ENCODE results near the gene AREL1.

Gene AREL1

GRCh38 chr14:74653386-74654138 lies 59.3 kb downstream of the AREL1 start:
- DNase-seq (ENCODE audit: low spot score in 2 of 2): no peak
- Mint-ChIP-seq H3K27ac (ENCODE audit: low read depth) (no peak overlapping the region), H3K36me3 (ENCODE audit: insufficient read depth) (peaks cover 9% of the 10 kb centered on the region), H3K4me3 (no peak overlapping the region), H3K4me1 (peaks cover 17% of the 10 kb centered on the region), H3K9me3 (no peaks in the 10 kb centered on the region), H3K27me3 (no peaks in the 10 kb centered on the region)
- no peak for ATAC-seq (replicated peaks; ENCODE audit: extremely low read depth, poor library complexity, severe bottlenecking)

- H3K9me3 Mint-ChIP-seq: no peaks in the 10 kb centered on the region
- H3K4me3 Mint-ChIP-seq: no peak overlapping the region
- H3K4me1 Mint-ChIP-seq: peaks cover 17% of the 10 kb centered on the region
- peaks cover 9% of the 10 kb centered on the region for H3K36me3 Mint-ChIP-seq (ENCODE audit: insufficient read depth)
- H3K27me3 Mint-ChIP-seq: no peaks in the 10 kb centered on the region
- no peak overlapping the region for H3K27ac Mint-ChIP-seq (ENCODE audit: low read depth)
- ATAC-seq (replicated peaks; ENCODE audit: extremely low read depth, poor library complexity, severe bottlenecking) (no peak), DNase-seq (ENCODE audit: low spot score in 2 of 2) (no peak)
Measured at GRCh38 chr14:74652541-74652940, 60.3 kb downstream of the AREL1 start.

GRCh38 chr14:74650927-74651686 lies 61.8 kb downstream of the AREL1 start:
- DNase-seq (ENCODE audit: low spot score in 2 of 2) (no peak), ATAC-seq (replicated peaks; ENCODE audit: extremely low read depth, poor library complexity, severe bottlenecking) (no peak)
- no peaks in the 10 kb centered on the region for H3K9me3 Mint-ChIP-seq
- H3K4me1 Mint-ChIP-seq: peaks cover 17% of the 10 kb centered on the region
- H3K27me3 Mint-ChIP-seq: no peaks in the 10 kb centered on the region
- peaks cover 7% of the 10 kb centered on the region for H3K36me3 Mint-ChIP-seq (ENCODE audit: insufficient read depth)
- no peak overlapping the region for H3K27ac Mint-ChIP-seq (ENCODE audit: low read depth)
- H3K4me3 Mint-ChIP-seq: no peak overlapping the region

GRCh38 chr14:74649673-74650072 lies 63.2 kb downstream of the AREL1 start:
- no peaks in the 10 kb centered on the region for H3K9me3 Mint-ChIP-seq
- H3K27ac Mint-ChIP-seq (ENCODE audit: low read depth): peak overlapping the region; percentile 49
- H3K4me3 Mint-ChIP-seq: no peak overlapping the region
- peaks cover 7% of the 10 kb centered on the region for H3K36me3 Mint-ChIP-seq (ENCODE audit: insufficient read depth)
- no peaks in the 10 kb centered on the region for H3K27me3 Mint-ChIP-seq
- ATAC-seq (replicated peaks; ENCODE audit: extremely low read depth, poor library complexity, severe bottlenecking) (no peak), DNase-seq (ENCODE audit: low spot score in 2 of 2) (no peak)
- H3K4me1 Mint-ChIP-seq: peaks cover 17% of the 10 kb centered on the region

- Mint-ChIP-seq H3K4me1 (peaks cover 17% of the 10 kb centered on the region), H3K9me3 (no peaks in the 10 kb centered on the region), H3K27ac (ENCODE audit: low read depth) (peak overlapping the region; percentile 49), H3K27me3 (no peaks in the 10 kb centered on the region), H3K4me3 (no peak overlapping the region), H3K36me3 (ENCODE audit: insufficient read depth) (peaks cover 7% of the 10 kb centered on the region)
- DNase-seq (ENCODE audit: low spot score in 2 of 2) (no peak), ATAC-seq (replicated peaks; ENCODE audit: extremely low read depth, poor library complexity, severe bottlenecking) (no peak)
Measured at GRCh38 chr14:74649167-74649566, 63.7 kb downstream of the AREL1 start.

- Mint-ChIP-seq H3K27me3 (no peaks in the 10 kb centered on the region), H3K4me1 (peaks cover 17% of the 10 kb centered on the region), H3K4me3 (no peak overlapping the region), H3K9me3 (no peaks in the 10 kb centered on the region), H3K36me3 (ENCODE audit: insufficient read depth) (peaks cover 5% of the 10 kb centered on the region), H3K27ac (ENCODE audit: low read depth) (no peak overlapping the region)
- DNase-seq (ENCODE audit: low spot score in 2 of 2) (no peak), ATAC-seq (replicated peaks; ENCODE audit: extremely low read depth, poor library complexity, severe bottlenecking) (no peak)
Measured at GRCh38 chr14:74648601-74649000, 64.3 kb downstream of the AREL1 start.

GRCh38 chr14:74647678-74648461 lies 65.0 kb downstream of the AREL1 start:
- H3K27ac Mint-ChIP-seq (ENCODE audit: low read depth): no peak overlapping the region
- ATAC-seq (replicated peaks; ENCODE audit: extremely low read depth, poor library complexity, severe bottlenecking) (no peak), DNase-seq (ENCODE audit: low spot score in 2 of 2) (no peak)
- peaks cover 5% of the 10 kb centered on the region for H3K36me3 Mint-ChIP-seq (ENCODE audit: insufficient read depth)
- H3K9me3 Mint-ChIP-seq: no peaks in the 10 kb centered on the region
- peaks cover 17% of the 10 kb centered on the region for H3K4me1 Mint-ChIP-seq
- no peaks in the 10 kb centered on the region for H3K27me3 Mint-ChIP-seq
- no peak overlapping the region for H3K4me3 Mint-ChIP-seq

- ATAC-seq (replicated peaks; ENCODE audit: extremely low read depth, poor library complexity, severe bottlenecking) (no peak), DNase-seq (ENCODE audit: low spot score in 2 of 2) (no peak)
- Mint-ChIP-seq H3K27ac (ENCODE audit: low read depth) (no peak overlapping the region), H3K9me3 (no peaks in the 10 kb centered on the region), H3K4me1 (peaks cover 17% of the 10 kb centered on the region), H3K27me3 (no peaks in the 10 kb centered on the region), H3K4me3 (no peak overlapping the region), H3K36me3 (ENCODE audit: insufficient read depth) (peaks cover 5% of the 10 kb centered on the region)
Measured at GRCh38 chr14:74647061-74647677, 65.7 kb downstream of the AREL1 start.

- Mint-ChIP-seq H3K4me1 (peaks cover 6% of the 10 kb centered on the region), H3K9me3 (no peaks in the 10 kb centered on the region), H3K27me3 (no peaks in the 10 kb centered on the region), H3K27ac (ENCODE audit: low read depth) (peak overlapping the region; percentile 61), H3K36me3 (ENCODE audit: insufficient read depth) (peaks cover 5% of the 10 kb centered on the region), H3K4me3 (no peak overlapping the region)
- ATAC-seq (replicated peaks; ENCODE audit: extremely low read depth, poor library complexity, severe bottlenecking) (no peak), DNase-seq (ENCODE audit: low spot score in 2 of 2) (no peak)
Measured at GRCh38 chr14:74645756-74646470, 67.0 kb downstream of the AREL1 start.

GRCh38 chr14:74645244-74645643 lies 67.6 kb downstream of the AREL1 start:
- ATAC-seq (replicated peaks; ENCODE audit: extremely low read depth, poor library complexity, severe bottlenecking) (no peak), DNase-seq (ENCODE audit: low spot score in 2 of 2) (no peak)
- no peaks in the 10 kb centered on the region for H3K4me1 Mint-ChIP-seq
- no peak overlapping the region for H3K4me3 Mint-ChIP-seq
- no peaks in the 10 kb centered on the region for H3K27me3 Mint-ChIP-seq
- H3K27ac Mint-ChIP-seq (ENCODE audit: low read depth): no peak overlapping the region
- no peaks in the 10 kb centered on the region for H3K9me3 Mint-ChIP-seq
- H3K36me3 Mint-ChIP-seq (ENCODE audit: insufficient read depth): peaks cover 5% of the 10 kb centered on the region

GRCh38 chr14:74641601-74642391 lies 71.1 kb downstream of the AREL1 start:
- H3K27me3 Mint-ChIP-seq: no peaks in the 10 kb centered on the region
- no peaks in the 10 kb centered on the region for H3K9me3 Mint-ChIP-seq
- no peak overlapping the region for H3K27ac Mint-ChIP-seq (ENCODE audit: low read depth)
- H3K36me3 Mint-ChIP-seq (ENCODE audit: insufficient read depth): no peaks in the 10 kb centered on the region
- DNase-seq (ENCODE audit: low spot score in 2 of 2) (no peak), ATAC-seq (replicated peaks; ENCODE audit: extremely low read depth, poor library complexity, severe bottlenecking) (no peak)
- H3K4me1 Mint-ChIP-seq: peaks cover 6% of the 10 kb centered on the region
- H3K4me3 Mint-ChIP-seq: no peak overlapping the region

All from central memory CD8-positive, alpha-beta T cell (primary cell).